GM18907 (cell line): Measurements from ENCODE around the gene MRNIP.
A peak's percentile ranks its signal among the peaks of the same experiment; 100 is the strongest.

Experiments
- ATAC-seq: cut with Tn5 transposase; IDR thresholded peaks from one replicate; pipeline ENCODE4 v1.9.1; 2021; ENCODE audit warnings: mild to moderate bottlenecking, moderate library complexity; ENCODE audit not compliant: unreplicated experiment

MRNIP gene

GRCh38 chr5:179822444-179822990 is 36.1 kb downstream of the MRNIP start:
- ATAC-seq: no peak

DNA sequence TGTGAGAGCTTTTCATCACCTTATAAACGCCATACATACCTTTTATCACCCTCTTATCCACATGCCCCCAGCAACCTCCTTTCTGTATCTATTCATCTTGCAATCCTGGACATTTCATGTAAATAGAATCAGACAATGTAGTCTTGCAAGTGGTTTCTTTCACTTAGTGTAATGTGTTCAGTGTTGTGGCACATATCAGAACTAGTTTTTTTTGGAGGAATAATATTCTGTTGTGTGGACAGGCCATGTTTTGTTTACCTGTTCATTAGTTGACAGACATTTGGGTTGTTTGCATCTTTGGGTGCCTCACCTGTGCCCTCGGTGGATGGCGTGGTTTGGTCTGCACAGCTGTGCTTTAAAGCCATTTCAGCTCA is 36.6 kb downstream of the MRNIP start:
- ATAC-seq: no peak

DNA sequence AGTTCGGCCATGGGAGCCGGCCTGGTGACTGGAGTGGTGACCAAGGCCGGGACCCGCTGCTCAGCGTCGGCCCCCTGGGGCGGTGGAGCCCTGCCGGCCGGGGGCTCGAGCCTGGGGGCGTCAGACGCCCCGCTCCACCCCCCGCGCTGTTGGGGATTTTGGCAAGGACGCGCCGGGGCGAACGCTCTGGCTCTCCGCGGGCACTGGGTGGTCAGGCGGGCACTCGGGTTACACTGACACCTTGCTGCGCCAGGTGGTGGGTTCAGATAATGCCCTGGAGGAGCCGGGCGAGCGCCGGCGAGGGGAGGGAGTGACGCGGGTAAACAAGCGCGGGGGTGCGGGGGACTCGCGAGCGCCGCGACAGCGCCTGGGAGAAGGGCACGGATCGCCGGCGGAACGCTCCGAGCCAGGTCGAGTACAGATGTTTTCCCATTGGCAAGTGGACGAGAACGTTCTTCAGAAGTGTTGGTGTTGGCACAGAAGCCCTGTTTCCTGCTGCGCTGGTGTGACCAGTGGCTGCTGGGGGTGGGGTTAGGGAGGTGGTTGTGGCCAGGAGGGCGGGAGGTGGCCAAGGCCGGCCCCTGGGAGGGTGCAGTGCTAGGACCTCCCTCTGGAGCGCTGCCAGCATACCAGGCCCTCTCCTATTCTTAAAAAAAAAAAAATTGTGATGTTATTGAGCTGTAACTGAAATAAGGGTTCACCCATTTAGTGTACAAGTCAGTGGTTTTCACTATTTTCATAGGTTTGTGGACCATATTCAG is 37.1 kb downstream of the MRNIP start:
- peak; percentile 50 for ATAC-seq

DNA sequence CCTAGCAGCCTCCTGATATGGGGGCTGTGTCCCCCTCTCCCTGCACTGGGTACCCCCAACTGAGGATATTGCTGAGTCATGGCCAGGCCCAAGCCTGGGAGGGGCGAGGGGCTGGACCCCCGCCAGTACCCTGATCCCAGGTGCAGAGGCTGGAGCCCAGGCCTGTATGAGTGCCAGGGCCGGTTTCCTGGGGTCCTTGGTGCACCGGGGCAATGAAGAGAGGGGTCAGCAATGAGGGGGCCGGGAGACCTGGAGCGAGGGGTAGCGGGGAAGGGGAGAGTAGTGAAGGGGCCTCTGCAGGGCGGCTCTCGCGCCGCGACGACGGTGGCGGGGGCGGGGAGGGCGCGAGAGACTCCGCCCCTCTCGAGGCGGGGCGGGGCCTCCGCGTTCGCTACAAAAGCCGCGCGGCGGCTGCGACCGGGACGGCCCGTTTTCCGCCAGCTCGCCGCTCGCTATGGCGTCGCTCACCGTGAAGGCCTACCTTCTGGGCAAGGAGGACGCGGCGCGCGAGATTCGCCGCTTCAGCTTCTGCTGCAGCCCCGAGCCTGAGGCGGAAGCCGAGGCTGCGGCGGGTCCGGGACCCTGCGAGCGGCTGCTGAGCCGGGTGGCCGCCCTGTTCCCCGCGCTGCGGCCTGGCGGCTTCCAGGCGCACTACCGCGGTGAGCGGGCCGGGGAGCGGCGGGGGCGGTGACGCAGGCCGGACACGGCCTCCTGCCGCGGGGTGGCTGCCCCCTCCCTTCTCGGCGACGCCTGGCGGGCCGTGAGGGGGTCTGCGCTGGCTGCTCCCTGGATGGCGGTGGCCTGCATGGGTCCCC is 37.9 kb downstream of the MRNIP start, which contains the start of gene SQSTM1:
SQSTM1 (plus strand) TSS at position 423 of the 815 bp plus-strand sequence; CDS start at position 455, 32 bp downstream.
- peak; percentile 43 for ATAC-seq

GRCh38 chr5:179820127-179820482 is 38.5 kb downstream of the MRNIP start:
- ATAC-seq: no peak

- peak; percentile 22 for ATAC-seq
Measured at GRCh38 chr5:179819296-179820126, 39.1 kb downstream of the MRNIP start.

- peak; percentile 66 for ATAC-seq
Measured at GRCh38 chr5:179818746-179819295, 39.8 kb downstream of the MRNIP start.

- ATAC-seq: no peak
Measured at GRCh38 chr5:179817890-179818745, 40.5 kb downstream of the MRNIP start.

DNA sequence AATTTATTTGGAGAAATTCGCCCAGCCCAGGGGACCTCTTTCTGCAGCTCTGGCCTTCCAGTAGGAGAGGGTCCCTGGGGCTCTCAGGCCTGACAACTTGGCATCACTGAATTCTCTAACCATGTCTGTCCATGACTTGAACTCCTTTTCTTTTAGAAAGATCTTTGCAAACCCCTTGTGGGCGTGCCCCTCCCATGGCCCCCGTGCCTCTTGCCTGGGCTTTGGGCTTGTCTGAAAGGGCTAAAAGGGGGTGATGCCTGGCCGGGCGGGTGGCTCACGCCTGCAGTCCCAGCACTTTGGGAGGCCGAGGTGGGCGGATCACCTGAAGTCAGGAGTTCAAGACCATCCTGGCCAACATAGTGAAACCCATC is 41.2 kb downstream of the MRNIP start:
- ATAC-seq: no peak

- no peak for ATAC-seq
Measured at GRCh38 chr5:179816796-179817469, 41.7 kb downstream of the MRNIP start.

DNA sequence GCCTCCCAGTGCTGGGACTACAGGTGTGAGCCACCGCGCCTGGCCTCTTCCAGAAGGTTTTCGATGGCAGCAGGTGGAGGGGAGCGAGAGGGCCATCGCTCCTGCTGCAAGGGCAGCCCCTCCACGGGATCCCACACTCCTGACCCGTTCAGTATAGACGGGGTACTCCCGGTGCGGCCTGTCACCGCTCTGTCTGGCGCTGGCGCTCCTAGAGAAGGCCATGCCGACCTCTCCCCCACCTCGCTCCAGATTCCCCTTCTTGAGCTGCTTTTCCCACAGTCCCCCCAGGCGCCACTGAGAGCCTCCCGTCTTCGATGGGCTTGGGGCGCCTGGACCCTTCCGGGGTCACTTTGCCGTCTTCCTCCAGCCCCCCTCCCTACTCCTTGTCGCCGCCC is 42.2 kb downstream of the MRNIP start:
- ATAC-seq: no peak

- no peak for ATAC-seq
Measured at GRCh38 chr5:179815491-179816249, 42.9 kb downstream of the MRNIP start.

DNA sequence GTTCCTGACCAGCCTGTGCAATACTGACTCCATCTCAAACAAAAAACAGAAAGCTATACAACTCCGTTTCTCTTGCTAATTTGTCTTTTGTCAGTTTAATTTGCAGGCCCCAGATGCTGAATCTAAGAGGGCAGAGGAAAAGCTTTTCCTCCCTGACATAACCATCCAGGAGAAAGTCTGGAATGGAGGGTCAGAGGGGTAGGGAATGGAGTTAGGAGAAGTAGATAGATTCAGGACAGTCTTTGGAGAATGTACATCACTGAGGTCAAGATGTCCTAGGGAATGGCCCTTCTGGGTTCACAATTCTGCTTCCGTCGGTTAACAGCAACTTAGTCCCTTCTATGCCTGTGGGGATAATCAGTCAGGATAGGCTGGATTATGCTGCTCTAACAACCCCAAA is 44.5 kb downstream of the MRNIP start:
- ATAC-seq: no peak

DNA sequence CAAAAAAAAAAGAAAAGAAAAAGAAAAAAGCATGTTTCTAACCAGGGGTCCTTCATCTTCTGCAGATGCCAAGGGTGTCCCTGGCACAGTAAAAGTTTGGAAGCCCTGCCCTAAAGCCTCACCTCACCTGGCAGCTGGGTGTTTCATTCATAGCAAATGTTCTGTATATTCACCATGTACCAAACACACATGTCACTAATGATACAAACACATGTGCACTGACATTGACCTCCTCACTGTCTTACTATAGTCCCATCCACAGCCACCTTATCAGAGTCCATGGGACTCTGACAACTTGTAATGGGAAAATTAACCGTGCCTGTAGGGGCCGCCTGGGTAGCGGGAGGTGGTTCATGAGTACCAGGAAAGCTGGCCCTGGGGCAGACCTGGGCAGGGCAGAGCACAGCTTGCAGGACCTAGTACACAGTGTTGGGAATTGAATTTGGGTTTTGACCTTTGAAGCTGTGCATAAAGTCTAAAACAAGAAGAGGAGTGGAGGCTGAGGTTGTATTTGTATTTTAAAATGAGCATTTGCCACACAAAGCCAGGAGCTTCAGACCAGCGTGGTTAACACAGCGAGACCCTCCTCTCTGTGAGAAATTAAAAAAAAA is 45.5 kb downstream of the MRNIP start:
- ATAC-seq: no peak

DNA sequence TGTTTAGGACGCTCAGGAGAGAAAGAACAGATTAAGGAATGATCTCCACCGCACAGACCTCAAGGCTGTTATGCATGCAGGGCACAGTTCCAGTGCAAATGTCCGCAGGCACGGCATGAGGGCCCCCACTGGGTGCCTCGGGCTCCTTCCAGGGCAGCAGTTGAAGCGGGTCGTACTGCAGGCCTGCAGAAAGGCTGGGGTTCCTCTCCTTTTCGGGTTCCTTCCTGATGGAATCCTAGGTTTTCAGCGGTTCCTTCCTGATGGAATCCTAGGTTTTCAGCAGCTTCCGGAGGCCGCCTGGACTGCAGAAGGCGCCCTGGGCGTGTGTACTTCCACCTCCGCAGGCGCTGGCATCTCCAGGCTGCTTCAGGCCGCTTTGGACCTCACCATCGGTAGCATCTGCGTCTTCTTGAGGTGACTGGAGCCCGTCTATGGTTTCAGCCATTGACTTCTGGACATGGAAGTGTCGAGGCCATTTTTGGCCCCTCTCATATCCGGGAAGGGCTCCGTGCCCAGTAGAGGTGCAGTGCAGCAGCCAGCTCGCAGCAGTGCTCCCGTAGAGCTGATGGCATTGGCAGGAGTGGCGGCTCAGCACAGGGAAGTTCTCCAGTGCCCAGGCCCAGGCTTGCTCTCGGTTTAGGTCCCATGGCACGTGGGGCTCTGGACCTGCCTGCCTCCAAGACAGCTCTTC is 46.3 kb downstream of the MRNIP start:
- no peak for ATAC-seq

DNA sequence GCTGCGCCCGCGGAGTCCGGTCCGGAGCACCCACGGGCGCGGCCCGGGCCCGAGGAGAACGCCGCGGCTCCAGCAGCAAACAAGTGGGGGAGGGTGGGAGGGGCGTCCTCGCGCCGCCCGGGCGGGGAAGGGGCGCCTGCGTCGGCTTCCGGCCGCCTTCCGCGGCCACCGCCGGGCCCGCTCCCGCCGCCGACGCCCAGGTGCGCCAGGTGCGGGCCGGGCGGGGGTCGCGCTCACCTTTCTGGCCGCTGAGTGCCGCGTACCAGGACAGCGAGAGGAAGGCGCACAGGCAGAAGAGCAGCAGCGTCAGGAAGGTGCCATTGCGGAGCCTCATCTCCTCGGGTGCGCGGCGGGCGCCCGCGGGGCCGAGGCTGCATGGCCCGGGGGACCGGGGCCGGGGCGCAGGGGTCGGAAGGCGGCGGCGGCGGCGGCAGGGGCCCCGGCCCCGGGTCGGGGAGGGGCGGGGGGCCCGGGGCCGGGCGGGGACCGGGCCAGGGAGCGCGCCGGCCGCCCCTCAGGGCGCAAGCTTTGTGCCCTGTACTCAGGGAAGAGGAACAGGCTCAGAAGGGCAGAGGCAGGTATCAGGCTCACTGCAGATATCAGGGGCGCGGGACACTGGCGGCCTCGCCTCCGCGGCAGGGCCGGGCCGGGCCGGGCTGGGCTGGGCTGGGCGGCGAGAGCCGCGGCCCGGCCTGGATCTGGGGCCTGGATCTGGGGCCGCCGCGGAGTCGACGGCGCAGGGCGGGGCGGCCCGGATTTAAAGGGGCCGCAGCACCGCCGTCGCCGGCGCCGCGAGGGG is 52.2 kb downstream of the MRNIP start, which contains the start of gene MGAT4B:
MGAT4B (minus strand) TSS at position 617 of the 799 bp plus-strand sequence; CDS start at position 334, 283 bp downstream.
- ATAC-seq: peak; percentile 57
